Activated naive CD8-positive, alpha-beta T cell treated with anti-CD3 and anti-CD28 coated beads for 36 hours (primary cell): ENCODE measurements around the gene MYH10. TPM values are rescaled to one million over a fixed set of nuclear protein-coding genes. Genes with fewer than 3 reads are reported as not detected.

Experiments
- DNase-seq: peaks from one replicate; pipeline ENCODE4 v3.0.0; 2021
- H3K27ac Mint-ChIP-seq: one replicate; pipeline ENCODE4 v1.8.0; 2022; ENCODE audit warnings: mild to moderate bottlenecking, moderate library complexity, mixed read lengths
- H3K27me3 Mint-ChIP-seq: one replicate; pipeline ENCODE4 v1.8.0; 2022; ENCODE audit warnings: mild to moderate bottlenecking, mixed read lengths
- H3K36me3 Mint-ChIP-seq: one replicate; pipeline ENCODE4 v1.8.0; 2021; ENCODE audit warnings: mild to moderate bottlenecking, mixed read lengths
- H3K4me1 Mint-ChIP-seq: one replicate; pipeline ENCODE4 v1.8.0; 2021; ENCODE audit warnings: mixed read lengths
- H3K4me3 Mint-ChIP-seq: one replicate; pipeline ENCODE4 v1.8.0; 2022; ENCODE audit warnings: mild to moderate bottlenecking, moderate library complexity, mixed read lengths
- H3K9me3 Mint-ChIP-seq: one replicate; pipeline ENCODE4 v1.8.0; 2022; ENCODE audit warnings: mixed read lengths
- total RNA-seq, 2 experiments: library from RNA; stranded (reverse); gene quantifications; one replicate each; pipeline ENCODE4 v1.2.3, GENCODE V29; 2021

MYH10 gene
- total RNA-seq, 2 experiments from 2014 or later = 20.1 to 22.3 TPM

DNA sequence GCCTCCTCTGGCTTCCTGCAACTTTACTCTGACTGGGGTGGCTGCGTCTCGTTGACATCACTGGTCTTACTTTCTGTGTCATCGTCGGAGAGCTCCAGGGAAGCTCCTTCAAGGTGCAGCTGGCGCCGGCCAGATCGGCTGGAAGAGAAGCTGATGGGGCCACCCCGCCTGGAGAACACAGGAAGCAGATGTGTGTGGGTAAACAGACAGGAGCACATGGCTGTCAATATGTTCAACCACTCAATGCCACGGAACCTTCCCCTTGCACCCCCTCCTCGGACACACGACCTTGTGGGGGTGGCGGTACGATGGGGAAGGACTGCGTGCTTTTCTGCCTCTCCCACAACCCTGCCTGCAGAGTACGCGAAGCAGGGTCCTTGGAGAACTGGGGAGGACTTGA is 154.7 kb downstream of the MYH10 start:
- DNase-seq = no peak
- Mint-ChIP-seq H3K4me3 (no peak overlapping the region), H3K4me1 (no peaks in the 10 kb centered on the region), H3K9me3 (no peaks in the 10 kb centered on the region), H3K36me3 (peaks cover 4% of the 10 kb centered on the region), H3K27ac (no peak overlapping the region), H3K27me3 (no peaks in the 10 kb centered on the region)

DNA sequence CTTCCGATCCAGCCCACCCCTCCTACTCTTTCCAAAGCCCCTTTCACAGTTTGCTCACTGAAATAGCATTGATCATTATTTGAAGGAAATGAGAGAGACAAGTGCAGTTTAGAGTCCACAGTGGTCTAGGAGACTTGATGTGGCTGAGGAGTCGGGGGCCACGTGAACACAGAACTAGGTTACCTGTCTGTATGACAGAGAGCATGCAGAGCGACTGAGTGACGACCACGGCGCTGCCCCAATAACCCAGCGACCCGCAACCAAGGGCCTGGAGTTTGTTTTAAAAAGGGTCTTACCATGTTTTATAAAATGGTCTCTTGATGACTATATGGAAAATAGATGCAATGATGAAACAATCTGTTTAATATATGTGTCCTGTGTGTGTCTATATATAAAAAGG is 155.3 kb downstream of the MYH10 start:
- Mint-ChIP-seq H3K4me1 (no peaks in the 10 kb centered on the region), H3K27ac (no peak overlapping the region), H3K27me3 (no peaks in the 10 kb centered on the region), H3K9me3 (no peaks in the 10 kb centered on the region), H3K4me3 (no peak overlapping the region), H3K36me3 (peaks cover 4% of the 10 kb centered on the region)
- no peak for DNase-seq

DNA sequence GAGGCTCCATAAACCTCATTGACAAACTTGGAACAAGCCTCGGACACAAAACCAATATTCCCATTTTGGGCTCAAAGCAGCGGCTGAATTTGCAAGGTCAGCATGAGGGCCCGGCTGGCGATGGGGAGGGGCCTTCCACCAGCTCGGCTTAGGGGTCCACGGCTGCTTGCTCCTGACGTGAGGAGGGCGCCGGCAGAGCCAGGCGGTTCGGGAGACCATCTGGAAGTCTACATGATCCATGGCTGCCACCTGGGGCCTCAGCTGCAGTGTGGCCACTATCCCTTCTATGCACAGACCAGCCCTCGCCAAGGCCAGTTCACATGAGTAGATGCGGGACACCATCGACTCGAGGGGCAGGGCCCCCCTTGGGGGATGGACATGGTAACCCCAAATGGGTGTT is 155.7 kb downstream of the MYH10 start:
- H3K9me3 Mint-ChIP-seq = no peaks in the 10 kb centered on the region
- no peak overlapping the region for H3K27ac Mint-ChIP-seq
- no peak overlapping the region for H3K4me3 Mint-ChIP-seq
- H3K4me1 Mint-ChIP-seq = no peaks in the 10 kb centered on the region
- H3K36me3 Mint-ChIP-seq = peaks cover 4% of the 10 kb centered on the region
- no peak for DNase-seq
- no peaks in the 10 kb centered on the region for H3K27me3 Mint-ChIP-seq

DNA sequence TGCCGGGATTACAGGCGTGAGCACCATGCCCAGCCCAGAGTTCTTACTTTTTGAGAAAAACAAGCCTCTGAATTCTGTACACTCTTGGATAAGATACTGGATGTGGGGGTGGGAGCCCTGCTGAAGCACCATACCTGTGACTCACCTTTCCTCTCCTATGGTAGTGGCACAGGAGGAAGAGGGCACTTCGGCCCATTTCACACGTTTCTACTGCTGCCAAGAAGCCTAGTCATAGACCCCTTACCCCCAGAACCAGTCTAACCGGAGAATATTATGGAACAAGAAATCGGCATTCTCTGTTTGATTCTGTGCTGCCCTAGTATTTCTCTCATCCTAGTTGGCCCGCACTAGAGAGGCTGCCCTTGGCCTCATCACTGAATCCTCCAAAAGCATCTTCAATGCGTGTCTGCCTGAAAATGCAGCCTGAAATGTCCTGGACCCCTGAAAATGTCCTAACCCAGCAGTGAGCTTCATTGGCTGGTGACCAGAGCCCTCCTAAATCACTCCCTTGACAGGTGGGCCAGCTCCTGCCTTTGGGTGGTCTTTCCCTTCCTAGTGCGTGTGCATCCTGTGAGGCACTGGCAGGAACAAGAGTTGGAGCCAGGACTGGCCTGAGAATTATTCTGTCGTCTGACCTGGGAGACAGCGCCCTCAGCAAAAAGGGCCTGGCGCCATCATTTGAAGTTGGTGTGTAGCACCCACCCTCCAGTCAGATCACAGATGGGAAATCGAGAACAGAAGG is 156.9 kb downstream of the MYH10 start:
- H3K4me1 Mint-ChIP-seq = no peaks in the 10 kb centered on the region
- H3K27ac Mint-ChIP-seq = peak overlapping the region; percentile 51
- peaks cover 4% of the 10 kb centered on the region for H3K36me3 Mint-ChIP-seq
- no peaks in the 10 kb centered on the region for H3K27me3 Mint-ChIP-seq
- no peak for DNase-seq
- no peak overlapping the region for H3K4me3 Mint-ChIP-seq
- H3K9me3 Mint-ChIP-seq = no peaks in the 10 kb centered on the region

DNA sequence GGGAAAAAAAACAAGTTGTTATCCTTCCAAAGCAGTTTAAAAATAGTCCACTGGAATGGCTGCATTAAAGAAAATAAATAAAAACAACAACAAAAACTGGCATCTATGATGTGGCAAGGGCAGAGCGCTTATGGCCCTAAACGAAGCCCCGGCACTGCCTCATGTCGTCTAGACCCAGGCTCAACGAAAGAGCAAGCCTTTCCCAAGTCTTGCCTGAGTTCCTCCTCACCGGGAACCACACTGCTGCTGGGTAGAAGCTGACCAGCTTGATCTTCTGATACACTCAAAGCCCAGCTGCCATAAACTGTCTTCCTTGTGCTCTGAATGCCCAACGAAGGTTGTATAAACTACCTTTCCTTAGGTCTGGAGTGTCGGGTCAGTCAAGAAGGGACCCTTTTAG is 157.9 kb downstream of the MYH10 start:
- no peaks in the 10 kb centered on the region for H3K9me3 Mint-ChIP-seq
- no peak overlapping the region for H3K4me3 Mint-ChIP-seq
- H3K27ac Mint-ChIP-seq = no peak overlapping the region
- no peak for DNase-seq
- H3K27me3 Mint-ChIP-seq = no peaks in the 10 kb centered on the region
- H3K36me3 Mint-ChIP-seq = peaks cover 9% of the 10 kb centered on the region
- no peaks in the 10 kb centered on the region for H3K4me1 Mint-ChIP-seq

DNA sequence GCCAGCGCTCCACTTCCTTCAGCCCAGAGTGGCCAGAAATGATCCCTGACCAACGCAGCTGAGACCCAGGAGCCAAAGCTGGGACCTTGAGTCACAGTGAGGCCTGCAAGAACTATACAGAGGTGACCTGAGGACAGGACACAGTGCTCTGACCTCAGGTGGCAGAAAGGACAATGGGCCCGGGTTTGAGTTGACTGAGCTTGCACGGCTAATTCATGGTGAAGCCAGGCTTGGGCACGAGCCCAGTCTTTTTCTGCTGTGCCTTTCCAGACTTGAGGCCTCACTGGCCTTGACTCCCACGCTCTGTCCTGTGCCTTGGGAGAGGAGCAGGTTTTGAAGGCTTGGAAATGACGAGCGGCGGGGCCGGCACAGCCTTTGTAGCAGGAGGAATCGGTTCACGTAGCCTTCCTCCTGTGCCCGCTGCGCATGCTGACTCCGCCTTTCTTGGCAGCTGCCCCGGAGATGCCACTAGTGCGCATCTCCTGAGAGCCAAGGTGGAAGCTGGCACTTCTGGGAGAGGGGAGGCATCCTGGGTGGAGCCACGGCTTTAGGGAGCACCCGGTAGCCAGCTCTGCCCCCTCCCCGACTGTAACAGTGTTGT is 160.0 kb downstream of the MYH10 start:
- Mint-ChIP-seq H3K4me1 (no peaks in the 10 kb centered on the region), H3K4me3 (no peak overlapping the region), H3K36me3 (peaks cover 11% of the 10 kb centered on the region), H3K27me3 (no peaks in the 10 kb centered on the region), H3K9me3 (no peaks in the 10 kb centered on the region), H3K27ac (peak overlapping the region; percentile 38)
- no peak for DNase-seq

DNA sequence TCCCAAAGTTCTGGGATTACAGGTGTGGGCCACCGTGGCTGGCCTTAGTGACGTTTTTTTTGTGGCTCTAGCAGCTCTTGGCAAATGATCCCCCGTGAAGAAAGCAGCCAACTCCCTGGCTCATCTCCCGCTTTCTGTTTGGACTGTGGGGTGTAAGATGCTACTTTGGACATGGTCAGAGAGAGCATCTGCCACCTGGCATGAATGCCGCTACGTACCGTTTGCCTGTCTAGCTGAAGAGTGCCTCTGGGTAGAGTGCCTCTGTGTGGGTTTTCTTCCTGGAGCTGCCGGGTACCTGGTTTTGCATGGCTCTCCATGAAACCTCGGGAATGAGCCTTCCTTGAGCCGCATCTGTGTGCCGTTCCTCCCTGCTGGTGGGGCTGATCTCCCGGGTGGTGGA is 160.6 kb downstream of the MYH10 start:
- Mint-ChIP-seq H3K4me3 (no peak overlapping the region), H3K4me1 (peaks cover 4% of the 10 kb centered on the region), H3K9me3 (no peaks in the 10 kb centered on the region), H3K27ac (no peak overlapping the region), H3K36me3 (peaks cover 9% of the 10 kb centered on the region), H3K27me3 (no peaks in the 10 kb centered on the region)
- no peak for DNase-seq

DNA sequence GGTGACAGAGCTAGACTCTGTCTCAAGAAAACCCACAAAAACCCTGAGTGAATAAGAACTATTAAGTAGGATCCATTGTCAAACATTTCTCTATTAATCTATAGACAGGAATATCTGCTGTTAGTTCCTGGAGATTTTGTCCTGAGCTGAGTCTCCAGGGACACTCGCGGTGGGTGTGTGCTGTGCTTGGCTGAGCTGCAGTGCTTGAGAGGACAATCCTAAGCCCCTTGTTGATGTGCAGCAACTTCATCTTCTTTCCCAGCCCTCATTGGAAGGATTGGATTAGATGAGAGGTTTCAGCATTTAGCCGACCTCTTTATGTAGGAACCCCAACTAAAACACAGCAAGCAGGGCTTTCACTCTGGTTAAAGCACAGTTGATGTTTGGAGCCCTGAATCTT is 161.5 kb downstream of the MYH10 start:
- Mint-ChIP-seq H3K4me1 (peaks cover 11% of the 10 kb centered on the region), H3K4me3 (no peak overlapping the region), H3K36me3 (peaks cover 10% of the 10 kb centered on the region), H3K27me3 (no peaks in the 10 kb centered on the region), H3K27ac (no peak overlapping the region), H3K9me3 (no peaks in the 10 kb centered on the region)
- DNase-seq = no peak

DNA sequence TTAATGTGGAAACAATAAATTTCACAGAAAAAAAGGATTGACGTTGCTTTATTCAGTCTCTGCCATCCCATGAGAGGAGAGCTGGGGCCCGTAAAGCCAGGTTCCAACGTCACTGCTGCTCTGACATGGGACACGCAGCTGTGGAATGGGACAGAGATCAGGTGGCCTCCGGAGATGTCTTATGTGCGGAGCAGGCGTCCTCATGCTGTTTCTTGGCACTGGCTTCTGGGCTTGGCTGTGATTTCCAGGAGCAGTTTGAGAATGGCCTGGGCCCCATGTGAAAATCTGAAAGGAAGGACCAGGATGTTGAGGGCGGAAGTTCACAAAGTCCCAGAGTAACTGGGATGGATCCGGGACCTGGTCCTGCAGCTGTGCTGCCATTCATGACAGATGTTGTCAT is 162.4 kb downstream of the MYH10 start:
- Mint-ChIP-seq H3K9me3 (no peaks in the 10 kb centered on the region), H3K27ac (no peak overlapping the region), H3K4me1 (peaks cover 13% of the 10 kb centered on the region), H3K27me3 (no peaks in the 10 kb centered on the region), H3K36me3 (peaks cover 14% of the 10 kb centered on the region), H3K4me3 (no peak overlapping the region)
- no peak for DNase-seq

DNA sequence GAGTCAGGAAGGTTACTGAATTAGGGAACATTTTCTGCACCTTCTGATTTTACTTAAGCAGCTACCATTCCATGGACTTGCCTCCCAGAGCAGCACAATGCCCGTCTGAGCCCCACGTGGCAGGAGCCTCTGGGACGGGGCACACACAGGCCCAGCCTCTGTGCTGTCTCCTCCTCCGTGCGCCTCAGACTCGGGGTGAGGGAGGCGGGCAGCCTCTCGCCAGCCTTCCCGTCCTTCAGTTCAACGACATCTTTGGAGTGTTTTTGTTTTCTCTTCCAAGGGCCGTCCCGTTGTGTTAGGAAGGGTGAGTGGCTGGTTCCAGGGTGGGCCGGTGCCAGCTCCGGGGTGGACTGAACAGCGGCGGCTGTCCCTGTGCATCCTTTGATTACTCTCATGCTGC is 163.0 kb downstream of the MYH10 start:
- no peaks in the 10 kb centered on the region for H3K27me3 Mint-ChIP-seq
- H3K27ac Mint-ChIP-seq = no peak overlapping the region
- H3K4me1 Mint-ChIP-seq = peaks cover 16% of the 10 kb centered on the region
- H3K9me3 Mint-ChIP-seq = no peaks in the 10 kb centered on the region
- no peak overlapping the region for H3K4me3 Mint-ChIP-seq
- no peak for DNase-seq
- H3K36me3 Mint-ChIP-seq = peaks cover 14% of the 10 kb centered on the region

DNA sequence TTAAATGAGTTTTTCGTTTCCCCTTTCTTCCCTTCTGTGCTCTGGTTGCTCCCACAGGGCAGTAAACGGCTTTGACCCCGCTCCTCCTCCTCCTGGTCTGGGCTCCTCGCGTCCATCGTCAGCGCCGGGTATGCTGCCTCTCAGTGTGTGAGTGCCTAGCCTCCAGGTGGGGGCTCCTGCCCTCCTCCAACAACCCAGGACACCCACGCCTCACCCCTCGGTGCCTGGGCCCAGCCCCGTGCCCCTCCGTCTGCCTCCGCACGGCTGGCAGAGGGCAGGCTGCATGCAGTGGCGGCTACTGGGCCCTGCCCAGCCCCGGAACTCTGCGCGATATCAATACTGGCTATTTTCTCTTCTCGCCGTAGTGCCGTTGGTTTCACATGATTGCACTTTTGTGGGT is 163.7 kb downstream of the MYH10 start:
- DNase-seq = no peak
- H3K27me3 Mint-ChIP-seq = no peaks in the 10 kb centered on the region
- no peak overlapping the region for H3K4me3 Mint-ChIP-seq
- H3K36me3 Mint-ChIP-seq = peaks cover 14% of the 10 kb centered on the region
- no peak overlapping the region for H3K27ac Mint-ChIP-seq
- no peaks in the 10 kb centered on the region for H3K9me3 Mint-ChIP-seq
- H3K4me1 Mint-ChIP-seq = peaks cover 16% of the 10 kb centered on the region

DNA sequence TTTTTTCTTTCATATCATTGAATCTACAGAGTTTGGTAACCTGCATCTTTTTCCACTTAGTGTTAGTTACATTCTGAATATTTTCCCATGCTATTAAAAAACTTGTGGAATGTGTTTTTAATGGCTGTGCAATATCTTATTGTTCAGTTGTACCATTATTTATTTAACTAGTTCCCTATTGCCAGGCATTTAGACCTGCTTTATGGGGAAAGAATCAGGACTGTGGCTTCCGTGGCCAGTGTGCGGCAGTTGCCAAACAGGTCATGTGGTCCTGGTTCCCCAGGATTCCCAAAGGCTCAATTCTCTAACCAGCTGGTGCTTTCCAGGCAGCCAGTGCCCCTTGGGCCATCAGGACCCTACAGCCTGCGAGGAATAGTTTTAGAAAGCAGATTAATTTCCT is 164.1 kb downstream of the MYH10 start:
- Mint-ChIP-seq H3K36me3 (peaks cover 17% of the 10 kb centered on the region), H3K4me3 (no peak overlapping the region)
- no peak for DNase-seq

DNA sequence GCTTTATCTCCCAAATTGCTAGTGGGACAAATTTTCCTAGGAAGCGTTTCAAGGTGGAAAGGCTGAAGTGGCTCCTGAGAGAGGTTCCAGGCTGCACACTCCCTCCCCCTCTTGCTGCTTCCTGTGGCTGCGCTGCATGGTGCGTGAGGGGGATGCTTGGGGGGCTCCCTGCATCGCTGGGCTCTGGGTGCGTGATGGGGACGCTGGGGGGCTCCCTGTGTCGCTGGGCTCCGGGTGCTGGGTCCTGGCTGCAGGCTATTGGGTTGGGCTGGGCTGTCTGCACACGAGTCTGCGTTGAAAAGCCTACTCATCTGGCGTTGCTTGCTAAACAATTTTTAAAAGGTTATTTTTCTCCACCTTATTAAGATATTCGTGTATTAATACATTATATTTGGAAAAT is 164.8 kb downstream of the MYH10 start:
- Mint-ChIP-seq H3K27me3 (no peaks in the 10 kb centered on the region), H3K4me3 (no peak overlapping the region), H3K27ac (no peak overlapping the region), H3K4me1 (peaks cover 16% of the 10 kb centered on the region), H3K36me3 (peaks cover 17% of the 10 kb centered on the region), H3K9me3 (no peaks in the 10 kb centered on the region)
- no peak for DNase-seq

More for the DNA sequence above, 164.1 kb downstream of the MYH10 start:
- Mint-ChIP-seq H3K4me1 (peaks cover 16% of the 10 kb centered on the region), H3K27ac (no peak overlapping the region), H3K27me3 (no peaks in the 10 kb centered on the region), H3K9me3 (no peaks in the 10 kb centered on the region)

DNA sequence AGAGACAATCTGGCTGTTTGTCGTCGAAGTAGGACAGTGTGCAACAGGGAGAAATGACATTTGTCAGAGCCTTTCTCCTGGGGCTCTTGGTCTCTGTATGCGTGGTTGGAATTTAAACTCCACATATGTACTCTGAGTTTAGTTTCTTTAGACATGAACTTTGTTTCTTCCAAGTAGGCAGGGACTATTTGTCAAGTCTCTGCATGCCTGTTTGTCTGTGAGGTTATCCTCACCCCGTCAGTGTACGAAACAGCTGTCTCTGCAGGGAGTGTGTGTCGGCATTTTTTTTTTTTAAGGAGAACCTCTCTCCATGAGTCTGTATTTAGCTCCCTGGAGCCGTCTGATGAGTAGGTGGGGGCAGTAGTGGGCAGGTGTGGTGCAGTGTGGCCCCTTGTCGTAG is 165.2 kb downstream of the MYH10 start:
- Mint-ChIP-seq H3K4me1 (peaks cover 16% of the 10 kb centered on the region), H3K27ac (no peak overlapping the region), H3K4me3 (no peak overlapping the region), H3K36me3 (peaks cover 17% of the 10 kb centered on the region), H3K27me3 (no peaks in the 10 kb centered on the region), H3K9me3 (no peaks in the 10 kb centered on the region)
- no peak for DNase-seq

DNA sequence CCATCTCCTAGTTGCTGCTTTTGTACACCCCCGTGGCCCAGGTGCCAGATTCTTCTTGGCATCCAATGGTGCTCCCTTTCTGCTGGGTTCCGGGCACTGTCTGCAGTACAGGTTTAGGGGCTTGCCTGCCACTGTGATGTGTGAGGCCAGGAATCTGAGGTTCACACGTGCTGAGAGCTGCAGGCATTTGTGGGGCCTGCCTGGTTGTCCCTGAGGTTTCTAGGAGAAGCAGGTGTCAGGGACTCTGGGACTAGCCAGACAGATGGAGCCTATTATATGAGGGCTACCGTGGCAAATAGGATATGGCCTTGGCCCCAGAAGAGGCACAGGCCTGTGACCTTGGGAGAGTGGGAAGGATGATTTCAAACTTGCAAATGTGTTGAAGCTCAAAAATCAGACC is 165.6 kb downstream of the MYH10 start:
- Mint-ChIP-seq H3K4me1 (peaks cover 16% of the 10 kb centered on the region), H3K27me3 (no peaks in the 10 kb centered on the region), H3K27ac (peak overlapping the region; percentile 23)

DNA sequence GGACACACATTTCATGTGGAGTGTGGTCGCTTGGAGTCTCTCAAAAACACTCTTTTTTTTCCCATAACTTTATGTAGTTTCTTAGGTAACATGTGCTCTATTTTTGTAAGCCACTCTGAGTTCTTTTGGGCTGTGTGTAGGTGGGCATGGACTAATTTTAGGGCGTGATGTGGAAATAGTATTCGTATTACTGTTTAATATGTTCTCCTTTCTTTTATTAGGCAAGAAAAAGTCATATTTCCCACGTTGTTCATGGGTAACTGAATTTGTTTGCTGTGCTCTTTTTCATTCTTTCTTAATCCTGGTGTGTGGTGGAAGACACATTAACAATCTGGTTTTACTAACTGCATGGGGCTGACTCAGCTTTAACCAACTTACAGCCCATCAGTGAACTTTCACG is 167.4 kb downstream of the MYH10 start:
- peaks cover 19% of the 10 kb centered on the region for H3K36me3 Mint-ChIP-seq
- peaks cover 20% of the 10 kb centered on the region for H3K4me1 Mint-ChIP-seq
- H3K9me3 Mint-ChIP-seq = no peaks in the 10 kb centered on the region
- H3K27me3 Mint-ChIP-seq = no peaks in the 10 kb centered on the region
- H3K4me3 Mint-ChIP-seq = no peak overlapping the region
- no peak for DNase-seq
- no peak overlapping the region for H3K27ac Mint-ChIP-seq

More for the DNA sequence above, 165.6 kb downstream of the MYH10 start:
- no peak for DNase-seq
- Mint-ChIP-seq H3K9me3 (no peaks in the 10 kb centered on the region), H3K36me3 (peaks cover 17% of the 10 kb centered on the region), H3K4me3 (no peak overlapping the region)
